Hepatocyte (in vitro differentiated cells): ENCODE measurements around the gene TOLLIP. TPM values are rescaled to one million over a fixed set of nuclear protein-coding genes. Genes with fewer than 3 reads are reported as not detected.

Experiments
- DNase-seq: peaks from one replicate; pipeline ENCODE4 v3.0.0-alpha.2; 2016; ENCODE audit warnings: low spot score
- H2AFZ ChIP-seq: fragments of 200-600 bp; sonication (generic); 2 replicates; pipeline ENCODE4 v1.6.0; 2016; ENCODE audit warnings: antibody characterized with exemption, mild to moderate bottlenecking
- H3K27ac ChIP-seq: fragments of 200-600 bp; sonication (generic); 2 replicates; pipeline ENCODE4 v1.5.1; 2016; ENCODE audit warnings: mild to moderate bottlenecking
- H3K27me3 ChIP-seq: fragments of 200-600 bp; sonication (generic); 2 replicates; pipeline ENCODE4 v1.6.1; 2016
- H3K36me3 ChIP-seq: fragments of 200-600 bp; sonication (generic); replicated peaks from 2 replicates; pipeline ENCODE4 v1.5.1; 2016; ENCODE audit warnings: low read depth; ENCODE audit not compliant: insufficient read depth
- H3K4me1 ChIP-seq: fragments of 200-600 bp; sonication (generic); 2 replicates; pipeline ENCODE4 v1.5.1; 2016; ENCODE audit warnings: mild to moderate bottlenecking, moderate library complexity; ENCODE audit not compliant: insufficient read depth
- H3K4me2 ChIP-seq: fragments of 200-600 bp; sonication (generic); 2 replicates; pipeline ENCODE4 v1.6.0; 2016
- H3K4me3 ChIP-seq: fragments of 200-600 bp; sonication (generic); 2 replicates; pipeline ENCODE4 v1.5.1; 2016; ENCODE audit warnings: mild to moderate bottlenecking
- H3K79me2 ChIP-seq: fragments of 200-600 bp; sonication (generic); 2 replicates; pipeline ENCODE4 v1.6.0; 2017; ENCODE audit warnings: mild to moderate bottlenecking
- H3K9me2 ChIP-seq: fragments of 200-600 bp; sonication (generic); replicated peaks from 2 replicates; pipeline ENCODE4 v1.6.0; 2017; ENCODE audit warnings: mild to moderate bottlenecking; ENCODE audit not compliant: insufficient read depth
- H3K9me3 ChIP-seq: fragments of 200-600 bp; sonication (generic); 2 replicates; pipeline ENCODE4 v1.5.1; 2016; ENCODE audit warnings: low read depth, mild to moderate bottlenecking
- H4K20me1 ChIP-seq: fragments of 200-600 bp; sonication (generic); 2 replicates; pipeline ENCODE4 v1.6.0; 2016; ENCODE audit warnings: mild to moderate bottlenecking; ENCODE audit not compliant: insufficient read depth, poor library complexity, severe bottlenecking
- EZH2 ChIP-seq: fragments of 200-600 bp; sonication (generic); IDR thresholded peaks from 2 replicates; pipeline ENCODE4 v1.6.1; 2016; ENCODE audit warnings: antibody characterized with exemption, mild to moderate bottlenecking, borderline replicate concordance
- EZH2phosphoT487 ChIP-seq: fragments of 200-600 bp; sonication (generic); IDR thresholded peaks from one replicate; pipeline ENCODE4 v1.6.1; 2018; ENCODE audit warnings: antibody characterized with exemption, mild to moderate bottlenecking, low read depth, moderate library complexity; ENCODE audit not compliant: unreplicated experiment, severe bottlenecking
- WGBS: methylation state at CpG from one replicate; pipeline ENCODE4 v1.1.6; 2016; ENCODE audit warnings: low lambda C conversion rate; ENCODE audit errors: missing lambda C conversion rate; 5-methylcytosine and 5-hydroxymethylcytosine counted together
- polyA plus RNA-seq: library from polyadenylated mRNA; unstranded; fragments of >200 nt; fragmentation: Nextera tagmentation; extraction: Ambion mirVana; gene quantifications from 2 replicates; pipeline ENCODE4 v1.2.1, GENCODE V29; 2016
- total RNA-seq: library from RNA; depleted of rRNA; stranded (reverse); fragments of >200 nt; gene quantifications from 2 replicates; pipeline ENCODE4 v1.2.3, GENCODE V29; 2014
- TF ChIP-seq, protein P1 (sequence below): fragments of 200-600 bp; sonication (generic); IDR thresholded peaks from 2 replicates; pipeline ENCODE4 v1.5.1; 2016; ENCODE audit warnings: antibody characterized with exemption, mild to moderate bottlenecking; ENCODE audit not compliant: poor library complexity

TOLLIP gene
- total and polyA plus RNA-seq, 2 experiments from 2014 or later, result 33.3 to 80.9 TPM

DNA sequence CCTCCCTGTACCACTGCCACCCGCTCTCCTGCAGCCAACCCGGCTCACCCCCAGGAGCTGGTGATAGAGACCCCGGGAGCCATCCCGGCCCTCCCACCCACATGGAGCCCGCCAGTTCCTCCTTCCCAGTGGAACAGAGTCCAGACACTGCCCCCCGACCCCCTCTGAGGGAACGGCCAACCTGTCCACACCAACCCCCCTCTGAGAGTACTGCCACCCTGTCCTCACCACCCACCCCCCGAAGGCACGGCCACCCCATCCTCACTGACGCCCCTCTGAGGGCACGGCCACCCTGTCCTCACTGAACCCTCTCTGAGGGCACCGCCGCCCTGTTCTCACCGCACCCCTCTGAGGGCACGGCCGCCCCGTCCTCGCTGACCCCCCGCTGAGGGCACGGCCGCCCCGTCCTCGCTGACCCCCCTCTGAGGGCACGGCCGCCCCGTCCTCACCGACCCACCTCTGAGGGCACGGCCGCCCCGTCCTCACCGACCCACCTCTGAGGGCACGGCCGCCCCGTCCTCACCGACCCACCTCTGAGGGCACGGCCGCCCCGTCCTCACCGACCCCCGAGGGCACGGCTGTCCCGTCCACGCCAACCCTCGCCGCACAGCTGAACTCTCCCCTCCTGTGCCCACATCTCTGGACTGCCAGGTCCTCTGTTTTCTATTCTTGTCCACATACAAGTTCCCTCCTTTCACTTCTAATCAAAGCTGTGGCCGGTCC is 18.0 kb downstream of the TOLLIP start:
- TF ChIP-seq EZH2 (no peak), EZH2phosphoT487 (no peak)
- TF ChIP-seq, protein P1, sequence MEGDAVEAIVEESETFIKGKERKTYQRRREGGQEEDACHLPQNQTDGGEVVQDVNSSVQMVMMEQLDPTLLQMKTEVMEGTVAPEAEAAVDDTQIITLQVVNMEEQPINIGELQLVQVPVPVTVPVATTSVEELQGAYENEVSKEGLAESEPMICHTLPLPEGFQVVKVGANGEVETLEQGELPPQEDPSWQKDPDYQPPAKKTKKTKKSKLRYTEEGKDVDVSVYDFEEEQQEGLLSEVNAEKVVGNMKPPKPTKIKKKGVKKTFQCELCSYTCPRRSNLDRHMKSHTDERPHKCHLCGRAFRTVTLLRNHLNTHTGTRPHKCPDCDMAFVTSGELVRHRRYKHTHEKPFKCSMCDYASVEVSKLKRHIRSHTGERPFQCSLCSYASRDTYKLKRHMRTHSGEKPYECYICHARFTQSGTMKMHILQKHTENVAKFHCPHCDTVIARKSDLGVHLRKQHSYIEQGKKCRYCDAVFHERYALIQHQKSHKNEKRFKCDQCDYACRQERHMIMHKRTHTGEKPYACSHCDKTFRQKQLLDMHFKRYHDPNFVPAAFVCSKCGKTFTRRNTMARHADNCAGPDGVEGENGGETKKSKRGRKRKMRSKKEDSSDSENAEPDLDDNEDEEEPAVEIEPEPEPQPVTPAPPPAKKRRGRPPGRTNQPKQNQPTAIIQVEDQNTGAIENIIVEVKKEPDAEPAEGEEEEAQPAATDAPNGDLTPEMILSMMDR, result no peak
- H3K36me3 ChIP-seq, result no peaks in the 10 kb centered on the region
- H3K4me3 ChIP-seq, result no peak overlapping the region
- peaks cover 40% of the 10 kb centered on the region for H3K79me2 ChIP-seq
- H3K9me3 ChIP-seq, result no peaks in the 10 kb centered on the region
- 95% methylated on average over 11 of the region's 46 CpGs for WGBS
- DNase-seq, result no peak
- no peak overlapping the region for H3K4me2 ChIP-seq
- no peaks in the 10 kb centered on the region for H3K27me3 ChIP-seq
- H3K27ac ChIP-seq, result no peak overlapping the region
- H3K4me1 ChIP-seq, result no peaks in the 10 kb centered on the region
- no peaks in the 10 kb centered on the region for H3K9me2 ChIP-seq
- peaks cover 48% of the 10 kb centered on the region for H4K20me1 ChIP-seq
- H2AFZ ChIP-seq, result no peak overlapping the region

DNA sequence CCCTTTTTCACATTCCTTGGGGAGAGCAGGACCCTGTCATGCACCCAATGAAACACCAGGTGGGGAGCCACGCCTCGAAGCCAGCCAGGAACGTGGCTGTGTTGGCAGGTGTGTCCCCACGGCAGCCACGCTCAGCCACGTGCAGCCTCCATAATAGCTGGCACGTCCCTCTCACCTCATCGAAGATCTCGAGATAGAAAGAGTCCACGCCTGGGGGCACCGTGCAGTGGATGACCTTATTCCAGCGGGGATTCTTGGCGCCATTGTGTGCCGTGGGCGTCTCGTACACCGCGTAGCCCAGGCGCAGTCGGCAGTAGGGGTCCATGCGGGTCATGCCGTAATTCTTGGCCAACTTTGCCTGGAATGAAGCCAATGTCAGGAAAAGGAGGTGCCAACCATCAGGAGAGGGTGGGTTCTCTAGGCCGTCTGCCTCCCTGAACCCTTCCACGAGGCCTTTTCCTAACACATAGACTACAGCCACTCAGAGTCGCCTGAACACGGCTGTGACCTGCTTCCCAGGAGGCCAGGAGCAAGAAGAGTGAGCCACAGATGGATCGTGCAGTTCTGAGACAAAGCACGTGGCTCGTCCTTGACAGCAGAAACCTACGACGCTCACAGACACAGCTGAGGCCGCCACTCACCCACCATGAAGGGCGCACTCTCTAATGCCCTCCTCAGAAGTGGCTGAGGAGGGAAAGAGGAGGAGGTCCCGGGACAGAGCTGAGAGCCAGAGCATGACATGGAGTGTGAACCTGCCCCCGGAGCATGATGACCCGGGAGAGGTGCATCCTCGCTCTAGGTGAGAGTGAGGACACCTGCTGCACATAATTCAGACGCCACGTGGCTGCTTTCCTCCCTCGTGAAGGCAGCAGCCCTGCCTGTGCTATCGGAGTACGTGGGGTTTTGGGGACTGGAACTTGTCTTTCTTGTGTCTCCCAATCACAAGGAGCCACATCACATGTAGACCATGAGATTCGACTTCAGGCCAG is 19.1 kb downstream of the TOLLIP start:
- Histone ChIP-seq H3K4me1 (no peaks in the 10 kb centered on the region), H3K27ac (no peak overlapping the region), H3K4me3 (no peak overlapping the region), H3K9me2 (no peaks in the 10 kb centered on the region), H3K9me3 (no peaks in the 10 kb centered on the region), H3K27me3 (no peaks in the 10 kb centered on the region), H3K36me3 (no peaks in the 10 kb centered on the region), H3K4me2 (no peak overlapping the region), H4K20me1 (peaks cover 38% of the 10 kb centered on the region), H3K79me2 (peaks cover 30% of the 10 kb centered on the region), H2AFZ (no peak overlapping the region)
- TF ChIP-seq, protein P1, result no peak
- TF ChIP-seq EZH2phosphoT487 (no peak), EZH2 (no peak)
- no peak for DNase-seq
- 96% methylated on average over 43 of the region's 43 CpGs for WGBS

DNA sequence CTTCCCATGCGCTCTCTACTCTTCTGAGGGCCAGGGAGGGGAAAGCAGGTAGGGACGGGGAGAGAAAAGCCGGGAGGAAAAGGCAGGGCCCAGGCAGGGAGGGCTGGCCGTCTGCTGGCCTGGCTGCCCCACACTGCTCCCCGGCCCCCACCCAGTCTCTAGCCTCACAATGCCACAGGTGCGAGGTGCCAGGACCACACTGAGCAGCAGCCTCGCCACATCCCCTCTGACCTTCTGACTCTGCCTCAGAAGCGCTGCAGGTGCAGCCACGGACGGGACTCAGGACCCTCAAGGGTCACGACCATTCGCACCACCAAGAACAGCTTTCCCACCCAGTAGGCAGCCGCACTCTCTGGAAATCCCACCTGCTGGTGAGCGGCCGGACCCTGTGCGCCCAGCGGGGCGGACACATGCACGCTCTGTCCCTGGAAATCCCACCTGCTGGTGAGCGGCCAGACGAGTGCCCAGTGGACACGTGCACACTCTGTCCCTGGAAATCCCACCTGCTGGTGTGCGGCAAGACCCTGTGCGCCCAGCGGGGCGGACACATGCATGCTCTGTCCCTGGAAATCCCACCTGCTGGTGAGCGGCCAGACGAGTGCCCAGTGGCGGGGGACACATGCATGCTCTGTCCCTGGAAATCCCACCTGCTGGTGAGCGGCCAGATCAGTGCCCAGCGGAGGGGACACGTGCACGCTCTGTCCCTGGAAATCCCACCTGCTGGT is 20.1 kb downstream of the TOLLIP start:
- Histone ChIP-seq H3K4me3 (no peak overlapping the region), H3K36me3 (no peaks in the 10 kb centered on the region), H3K9me3 (no peaks in the 10 kb centered on the region), H4K20me1 (peaks cover 34% of the 10 kb centered on the region), H3K27me3 (no peaks in the 10 kb centered on the region), H3K9me2 (no peaks in the 10 kb centered on the region), H3K4me1 (no peaks in the 10 kb centered on the region), H3K27ac (no peak overlapping the region), H2AFZ (no peak overlapping the region), H3K4me2 (no peak overlapping the region), H3K79me2 (peaks cover 25% of the 10 kb centered on the region)
- WGBS, result 99% methylated on average over 28 of the region's 33 CpGs
- TF ChIP-seq, protein P1, result no peak
- TF ChIP-seq EZH2phosphoT487 (no peak), EZH2 (no peak)
- DNase-seq, result no peak
